ENCODE measurements around the gene RNF213. TPM values are rescaled to one million over a fixed set of nuclear protein-coding genes. Genes with fewer than 3 reads are reported as not detected.

Gene RNF213
- total and polyA plus RNA-seq, 7 donors: 7.8 to 138 (median 50.4) TPM

DNA sequence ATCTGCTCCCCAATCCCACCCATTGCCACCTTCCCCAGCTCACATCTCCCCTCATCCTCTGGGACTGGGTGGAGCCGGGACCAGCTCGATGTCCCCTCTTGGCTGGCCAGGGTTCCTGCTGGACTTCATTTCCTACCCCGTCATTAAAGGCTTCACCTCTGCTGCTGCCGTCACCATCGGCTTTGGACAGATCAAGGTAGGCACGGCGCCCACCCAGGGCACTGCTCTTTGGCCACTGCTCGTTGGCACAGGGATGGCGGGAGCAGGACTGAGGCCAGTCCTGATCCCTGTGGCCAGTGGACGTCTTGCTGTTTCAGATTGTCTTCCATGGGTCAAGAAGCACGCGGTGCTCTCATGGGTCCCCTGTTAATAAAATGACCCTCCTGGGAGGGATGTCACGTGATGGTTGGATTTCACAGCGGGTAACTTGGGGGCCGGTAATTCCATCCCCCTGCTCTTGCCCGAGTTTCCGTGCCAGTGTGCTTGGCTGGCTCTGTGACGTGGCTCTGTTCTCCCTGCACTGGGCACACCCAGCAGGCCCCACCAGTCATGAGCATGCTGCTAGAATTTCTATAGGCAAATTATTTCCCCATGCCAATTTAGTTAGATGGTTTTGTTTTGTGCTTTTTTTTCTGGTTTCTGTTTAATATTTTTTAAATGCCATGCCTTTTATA is 37.4 kb upstream of the RNF213 start:
- no peak overlapping the region for H3K27ac ChIP-seq
- H3K4me1 ChIP-seq: peaks cover 0 to 26% (median 21%) of the 10 kb centered on the region in 4 donors
- 95% methylated on average over 18 of the region's 18 CpGs for WGBS, 2 donors
- TF ChIP-seq POLR2A (IDR thresholded peaks at IDR 0.05): no peak
- TF ChIP-seq EP300 (IDR thresholded peaks at IDR 0.05): no peak
- TF ChIP-seq, protein P1, sequence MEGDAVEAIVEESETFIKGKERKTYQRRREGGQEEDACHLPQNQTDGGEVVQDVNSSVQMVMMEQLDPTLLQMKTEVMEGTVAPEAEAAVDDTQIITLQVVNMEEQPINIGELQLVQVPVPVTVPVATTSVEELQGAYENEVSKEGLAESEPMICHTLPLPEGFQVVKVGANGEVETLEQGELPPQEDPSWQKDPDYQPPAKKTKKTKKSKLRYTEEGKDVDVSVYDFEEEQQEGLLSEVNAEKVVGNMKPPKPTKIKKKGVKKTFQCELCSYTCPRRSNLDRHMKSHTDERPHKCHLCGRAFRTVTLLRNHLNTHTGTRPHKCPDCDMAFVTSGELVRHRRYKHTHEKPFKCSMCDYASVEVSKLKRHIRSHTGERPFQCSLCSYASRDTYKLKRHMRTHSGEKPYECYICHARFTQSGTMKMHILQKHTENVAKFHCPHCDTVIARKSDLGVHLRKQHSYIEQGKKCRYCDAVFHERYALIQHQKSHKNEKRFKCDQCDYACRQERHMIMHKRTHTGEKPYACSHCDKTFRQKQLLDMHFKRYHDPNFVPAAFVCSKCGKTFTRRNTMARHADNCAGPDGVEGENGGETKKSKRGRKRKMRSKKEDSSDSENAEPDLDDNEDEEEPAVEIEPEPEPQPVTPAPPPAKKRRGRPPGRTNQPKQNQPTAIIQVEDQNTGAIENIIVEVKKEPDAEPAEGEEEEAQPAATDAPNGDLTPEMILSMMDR (IDR thresholded peaks at IDR 0.05): no peak
- TF ChIP-seq POLR2AphosphoS5 (IDR thresholded peaks at IDR 0.05): no peak
- H3K9me3 ChIP-seq: no peaks in the 10 kb centered on the region
- intact Hi-C loops (cut with DNase I): loop anchor here (5.0 kb wide), 2 partner anchors 39 to 121 kb away; partner anchors contain the start of genes GAA and RNF213
- no peaks in the 10 kb centered on the region for H3K27me3 ChIP-seq
- DNase-seq: no peak
- H3K36me3 ChIP-seq: peaks cover 0 to 30% (median 5%) of the 10 kb centered on the region in 4 donors
- H3K4me3 ChIP-seq: no peak overlapping the region

DNA sequence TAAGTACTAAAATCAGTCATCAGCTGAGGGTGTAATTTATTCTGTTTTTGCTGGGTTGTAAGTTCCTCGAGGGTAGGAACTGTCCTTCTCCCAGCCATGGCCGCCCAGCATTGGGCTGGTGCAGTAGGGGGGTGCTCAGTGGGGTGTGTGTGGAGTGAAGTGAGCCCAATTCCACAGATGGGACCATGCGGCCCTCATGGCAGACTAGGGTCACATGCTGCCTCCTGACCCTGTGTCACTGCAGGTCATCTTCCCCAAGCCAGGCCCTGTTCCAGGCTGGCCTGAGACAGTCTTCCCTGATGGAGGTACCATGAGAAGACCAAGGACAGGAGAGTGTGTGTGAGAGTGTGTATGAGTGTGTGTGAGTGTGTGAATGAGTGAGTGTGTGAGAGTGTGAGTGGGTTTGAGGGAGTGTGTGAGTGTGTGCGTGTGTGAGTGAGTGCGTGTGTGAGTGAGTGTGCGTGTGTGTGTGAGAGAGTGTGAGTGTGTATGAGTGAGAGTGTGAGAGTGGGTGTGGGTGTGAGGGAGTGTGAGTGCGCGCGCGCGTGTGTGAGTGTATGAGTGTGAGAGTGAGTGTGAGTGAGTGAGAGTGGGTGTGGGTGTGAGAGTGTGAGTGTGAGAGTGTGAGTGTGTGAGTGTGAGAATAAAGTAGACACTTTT is 36.7 kb upstream of the RNF213 start:
- Histone ChIP-seq H3K27me3 (no peaks in the 10 kb centered on the region), H3K4me3 (no peak overlapping the region), H3K27ac (no peak overlapping the region), H3K9me3 (no peaks in the 10 kb centered on the region), H3K4me1 (peaks cover 0 to 25% (median 20%) of the 10 kb centered on the region in 4 donors), H3K36me3 (peaks cover 0 to 37% (median 5%) of the 10 kb centered on the region in 4 donors)
- intact Hi-C loops (cut with DNase I): loop anchor here (5.0 kb wide), 2 partner anchors 38 to 122 kb away; partner anchors contain the start of genes GAA and RNF213
- no peak for DNase-seq
- no peak for TF ChIP-seq POLR2A (IDR thresholded peaks at IDR 0.05)
- no peak for TF ChIP-seq EP300 (IDR thresholded peaks at IDR 0.05)
- TF ChIP-seq, protein P1 (IDR thresholded peaks at IDR 0.05): no peak
- TF ChIP-seq POLR2AphosphoS5 (IDR thresholded peaks at IDR 0.05): no peak
- 92 to 95% methylated on average over 11 of the region's 11 CpGs for WGBS, 2 donors

DNA sequence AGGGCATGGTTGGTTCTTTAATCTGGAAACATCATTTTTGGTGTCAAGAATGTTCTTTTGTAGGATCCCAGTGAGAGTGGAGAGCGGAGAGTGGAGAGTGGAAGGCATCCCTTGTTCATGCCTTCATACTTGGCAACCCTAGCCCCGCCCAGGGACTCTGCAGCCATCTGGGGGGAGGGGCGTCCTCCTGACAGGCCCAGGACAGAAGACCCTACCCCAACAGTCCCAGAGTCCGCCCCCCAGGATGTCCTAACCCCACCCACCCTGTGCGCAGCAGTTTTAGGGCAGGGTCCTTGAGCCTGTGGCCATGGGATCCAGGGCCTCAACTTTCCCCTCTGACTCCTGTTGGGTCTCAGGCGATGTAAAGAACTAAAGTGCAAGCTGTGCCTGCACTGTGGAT is 36.0 kb upstream of the RNF213 start:
- whole genome bisulfite sequencing, 2 donors: 85 to 89% methylated on average over 6 of the region's 6 CpGs
- intact Hi-C loops (cut with DNase I): loop anchor here (5.0 kb wide), 2 partner anchors 38 to 122 kb away; partner anchors contain the start of genes GAA and RNF213
- TF ChIP-seq POLR2A (IDR thresholded peaks at IDR 0.05) (no peak), POLR2AphosphoS5 (IDR thresholded peaks at IDR 0.05) (no peak), EP300 (IDR thresholded peaks at IDR 0.05) (no peak)
- TF ChIP-seq, protein P1 (IDR thresholded peaks at IDR 0.05): no peak
- Histone ChIP-seq H3K4me3 (no peak overlapping the region), H3K27me3 (no peaks in the 10 kb centered on the region), H3K4me1 (peaks cover 0 to 18% (median 13%) of the 10 kb centered on the region in 4 donors), H3K27ac (no peak overlapping the region), H3K36me3 (peaks cover 0 to 42% (median 5%) of the 10 kb centered on the region in 4 donors), H3K9me3 (no peaks in the 10 kb centered on the region)
- DNase-seq: no peak

DNA sequence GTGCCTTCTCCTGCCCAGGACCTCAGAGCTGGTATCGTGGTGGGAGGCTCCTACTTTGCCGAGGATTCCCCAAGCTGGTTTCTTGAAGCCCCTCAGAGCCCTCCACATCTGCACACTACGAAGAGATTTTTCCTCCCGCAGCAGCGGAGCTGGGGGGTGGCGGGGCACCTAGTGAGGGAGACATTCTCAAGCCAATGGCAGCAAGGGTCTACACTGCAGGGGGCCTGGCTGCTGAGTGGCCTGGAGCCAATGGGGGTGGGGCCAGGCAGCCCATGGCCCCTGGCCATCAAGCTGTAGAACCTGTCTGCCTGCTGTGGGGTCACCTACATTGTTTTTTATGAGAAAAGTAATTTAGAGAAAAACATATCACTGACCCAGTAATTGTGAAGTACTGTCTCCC is 35.4 kb upstream of the RNF213 start:
- intact Hi-C loops (cut with DNase I): no loop called here
- WGBS, 2 donors: 95% methylated on average over 6 of the region's 6 CpGs
- TF ChIP-seq POLR2AphosphoS5 (IDR thresholded peaks at IDR 0.05) (no peak), EP300 (IDR thresholded peaks at IDR 0.05) (no peak), POLR2A (IDR thresholded peaks at IDR 0.05) (no peak)
- TF ChIP-seq, protein P1 (IDR thresholded peaks at IDR 0.05): no peak
- H3K27ac ChIP-seq: no peak overlapping the region
- H3K36me3 ChIP-seq: peaks cover 0 to 44% (median 6%) of the 10 kb centered on the region in 4 donors
- H3K27me3 ChIP-seq: no peaks in the 10 kb centered on the region
- H3K4me3 ChIP-seq: no peak overlapping the region
- no peaks in the 10 kb centered on the region for H3K9me3 ChIP-seq
- H3K4me1 ChIP-seq: peaks cover 0 to 15% (median 12%) of the 10 kb centered on the region in 4 donors
- no peak for DNase-seq
